ENCODE measurements around the gene RAD9A. TPM values are rescaled to one million over a fixed set of nuclear protein-coding genes. Genes with fewer than 3 reads are reported as not detected.

RAD9A gene
- total RNA-seq, 1 donor from 2014 or later = 11.1 TPM

DNA sequence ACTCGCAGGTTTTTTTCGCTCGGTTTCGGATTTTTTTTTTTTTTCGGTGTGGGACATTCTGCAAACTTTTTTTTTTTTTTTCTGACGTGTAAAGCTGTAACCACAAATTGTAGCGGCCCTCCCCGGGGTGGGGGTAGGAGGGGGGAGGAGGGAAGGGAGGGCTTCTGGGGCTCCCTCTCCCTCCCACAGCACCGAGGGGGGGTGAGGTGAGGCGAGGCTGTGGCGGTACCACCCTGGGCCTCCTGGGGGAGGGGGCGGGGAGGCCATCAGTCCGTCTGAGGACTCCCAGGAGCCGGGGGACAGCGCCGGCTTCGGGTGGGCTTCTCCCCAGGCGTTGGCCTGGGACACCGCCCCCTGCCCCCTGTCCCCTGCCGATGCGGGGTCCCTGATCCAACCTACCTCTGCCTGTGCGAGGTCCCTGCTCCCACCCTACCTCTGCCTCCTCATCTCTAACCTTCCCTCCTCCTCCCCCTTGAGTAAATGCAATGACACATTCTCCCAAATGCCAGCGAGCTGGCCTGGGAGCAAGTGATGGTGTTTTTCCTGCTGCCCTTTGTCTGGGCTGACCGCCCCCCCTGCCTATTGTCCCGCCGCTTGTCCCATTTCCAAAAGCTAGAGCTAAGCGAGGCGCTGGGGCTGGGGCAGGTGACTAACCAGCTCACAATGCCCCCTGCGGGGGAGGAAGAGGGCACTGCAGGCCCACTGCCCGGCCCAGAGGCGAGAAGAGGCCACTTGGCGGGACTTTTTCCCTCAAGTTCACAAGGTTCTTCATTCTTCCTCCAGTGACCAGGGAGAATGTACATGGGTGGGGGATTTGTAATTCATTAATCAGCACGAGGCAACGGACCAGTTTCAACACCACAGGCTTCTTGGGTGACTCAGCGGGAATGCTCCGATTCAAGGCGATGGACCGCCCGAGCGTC is 17.9 kb upstream of the RAD9A start:
- H3K4me3 Mint-ChIP-seq (ENCODE audit: unreplicated experiment) = peak overlapping the region; percentile 83
- no peak for DNase-seq (ENCODE audit: low spot score)
- H3K27ac Mint-ChIP-seq (ENCODE audit: unreplicated experiment) = peak overlapping the region; percentile 96
- TF ChIP-seq, protein P1, sequence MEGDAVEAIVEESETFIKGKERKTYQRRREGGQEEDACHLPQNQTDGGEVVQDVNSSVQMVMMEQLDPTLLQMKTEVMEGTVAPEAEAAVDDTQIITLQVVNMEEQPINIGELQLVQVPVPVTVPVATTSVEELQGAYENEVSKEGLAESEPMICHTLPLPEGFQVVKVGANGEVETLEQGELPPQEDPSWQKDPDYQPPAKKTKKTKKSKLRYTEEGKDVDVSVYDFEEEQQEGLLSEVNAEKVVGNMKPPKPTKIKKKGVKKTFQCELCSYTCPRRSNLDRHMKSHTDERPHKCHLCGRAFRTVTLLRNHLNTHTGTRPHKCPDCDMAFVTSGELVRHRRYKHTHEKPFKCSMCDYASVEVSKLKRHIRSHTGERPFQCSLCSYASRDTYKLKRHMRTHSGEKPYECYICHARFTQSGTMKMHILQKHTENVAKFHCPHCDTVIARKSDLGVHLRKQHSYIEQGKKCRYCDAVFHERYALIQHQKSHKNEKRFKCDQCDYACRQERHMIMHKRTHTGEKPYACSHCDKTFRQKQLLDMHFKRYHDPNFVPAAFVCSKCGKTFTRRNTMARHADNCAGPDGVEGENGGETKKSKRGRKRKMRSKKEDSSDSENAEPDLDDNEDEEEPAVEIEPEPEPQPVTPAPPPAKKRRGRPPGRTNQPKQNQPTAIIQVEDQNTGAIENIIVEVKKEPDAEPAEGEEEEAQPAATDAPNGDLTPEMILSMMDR (IDR thresholded peaks at IDR 0.05) = peak; percentile 75
- no peaks in the 10 kb centered on the region for H3K9me3 Mint-ChIP-seq (ENCODE audit: low read depth)
- peaks cover 51% of the 10 kb centered on the region for H3K4me1 Mint-ChIP-seq (ENCODE audit: low read depth)
- H3K36me3 Mint-ChIP-seq (ENCODE audit: low read depth) = no peaks in the 10 kb centered on the region
- H3K27me3 Mint-ChIP-seq (ENCODE audit: low read depth) = no peaks in the 10 kb centered on the region

DNA sequence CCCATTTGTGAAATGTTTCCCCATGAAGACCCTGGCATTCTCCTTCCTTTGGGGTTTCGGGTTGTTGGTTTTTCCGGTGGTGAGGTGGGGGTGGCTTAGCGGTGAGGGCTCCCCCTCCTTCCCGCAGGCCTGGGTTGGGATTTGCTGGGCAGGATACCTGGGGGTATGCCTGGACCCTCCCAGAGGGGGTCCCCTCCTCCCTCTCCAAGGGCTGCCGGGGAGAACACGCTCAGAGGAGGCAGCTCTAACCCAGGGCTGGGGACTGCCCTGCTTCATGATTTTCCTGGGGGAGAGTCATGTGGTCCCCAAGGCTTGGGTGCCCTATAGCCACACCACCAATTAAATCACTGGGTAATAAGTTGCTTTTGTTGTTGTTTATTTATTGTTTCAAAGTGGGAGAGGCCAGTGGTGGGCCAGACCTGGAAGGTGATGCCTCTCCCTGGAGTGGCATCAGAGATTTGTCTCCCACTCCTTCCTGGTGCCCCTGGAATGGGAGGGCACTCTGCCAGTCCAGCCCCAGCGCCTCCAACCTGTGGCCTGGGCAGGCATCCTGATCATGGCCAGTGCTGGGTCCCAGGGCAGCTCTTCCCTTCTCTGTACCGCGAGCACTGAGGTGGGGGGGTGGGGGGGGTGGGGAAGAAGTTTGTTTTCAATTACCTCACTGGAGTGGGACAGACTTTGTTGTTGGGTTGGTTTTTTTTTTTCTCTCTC is 17.1 kb upstream of the RAD9A start:
- Mint-ChIP-seq H3K4me1 (ENCODE audit: low read depth) (peaks cover 49% of the 10 kb centered on the region), H3K4me3 (ENCODE audit: unreplicated experiment) (peak overlapping the region; percentile 83), H3K27me3 (ENCODE audit: low read depth) (no peaks in the 10 kb centered on the region), H3K36me3 (ENCODE audit: low read depth) (no peaks in the 10 kb centered on the region), H3K27ac (ENCODE audit: unreplicated experiment) (peak overlapping the region; percentile 96), H3K9me3 (ENCODE audit: low read depth) (no peaks in the 10 kb centered on the region)
- TF ChIP-seq, protein P1 (IDR thresholded peaks at IDR 0.05) = no peak
- no peak for DNase-seq (ENCODE audit: low spot score)

DNA sequence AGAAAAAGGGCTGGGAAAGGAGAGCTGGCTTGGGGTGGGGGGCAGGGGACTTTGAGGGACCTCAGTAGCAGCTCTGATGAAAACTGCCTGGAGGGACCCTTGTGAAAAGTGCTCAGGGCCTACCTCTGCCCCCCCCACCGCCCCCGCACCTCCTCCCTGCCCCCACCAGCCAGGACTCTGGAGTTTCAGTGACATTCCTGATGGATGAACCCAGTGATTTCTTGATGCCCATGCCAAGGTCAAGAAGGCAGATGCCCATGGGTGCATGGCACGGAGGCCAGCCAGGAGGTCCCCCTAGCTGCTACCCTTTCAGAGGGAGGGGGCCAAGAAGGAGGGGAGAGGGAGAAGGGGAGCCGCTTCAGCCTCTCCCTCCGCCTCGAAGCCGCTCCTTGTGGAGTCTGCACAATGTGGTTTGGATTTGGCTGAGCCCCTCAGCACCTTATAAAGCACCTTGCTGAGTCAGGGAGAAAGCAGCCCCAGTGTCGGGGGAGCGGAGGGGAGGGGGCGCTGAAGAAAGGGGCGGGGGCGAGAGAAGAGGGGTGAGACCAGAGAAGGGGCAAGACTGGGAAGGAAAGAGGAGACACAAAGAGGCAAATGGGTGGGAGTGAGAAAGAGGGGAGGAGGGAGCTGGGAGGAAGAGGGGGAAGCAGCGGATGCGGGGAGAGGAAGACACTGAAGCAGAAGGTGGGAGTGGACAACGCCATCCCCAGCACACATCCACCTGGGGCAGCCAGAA is 16.3 kb upstream of the RAD9A start:
- Mint-ChIP-seq H3K4me1 (ENCODE audit: low read depth) (peaks cover 43% of the 10 kb centered on the region), H3K36me3 (ENCODE audit: low read depth) (no peaks in the 10 kb centered on the region), H3K27me3 (ENCODE audit: low read depth) (no peaks in the 10 kb centered on the region), H3K9me3 (ENCODE audit: low read depth) (no peaks in the 10 kb centered on the region), H3K27ac (ENCODE audit: unreplicated experiment) (no peak overlapping the region), H3K4me3 (ENCODE audit: unreplicated experiment) (no peak overlapping the region)
- TF ChIP-seq, protein P1 (IDR thresholded peaks at IDR 0.05) = no peak
- DNase-seq (ENCODE audit: low spot score) = no peak

DNA sequence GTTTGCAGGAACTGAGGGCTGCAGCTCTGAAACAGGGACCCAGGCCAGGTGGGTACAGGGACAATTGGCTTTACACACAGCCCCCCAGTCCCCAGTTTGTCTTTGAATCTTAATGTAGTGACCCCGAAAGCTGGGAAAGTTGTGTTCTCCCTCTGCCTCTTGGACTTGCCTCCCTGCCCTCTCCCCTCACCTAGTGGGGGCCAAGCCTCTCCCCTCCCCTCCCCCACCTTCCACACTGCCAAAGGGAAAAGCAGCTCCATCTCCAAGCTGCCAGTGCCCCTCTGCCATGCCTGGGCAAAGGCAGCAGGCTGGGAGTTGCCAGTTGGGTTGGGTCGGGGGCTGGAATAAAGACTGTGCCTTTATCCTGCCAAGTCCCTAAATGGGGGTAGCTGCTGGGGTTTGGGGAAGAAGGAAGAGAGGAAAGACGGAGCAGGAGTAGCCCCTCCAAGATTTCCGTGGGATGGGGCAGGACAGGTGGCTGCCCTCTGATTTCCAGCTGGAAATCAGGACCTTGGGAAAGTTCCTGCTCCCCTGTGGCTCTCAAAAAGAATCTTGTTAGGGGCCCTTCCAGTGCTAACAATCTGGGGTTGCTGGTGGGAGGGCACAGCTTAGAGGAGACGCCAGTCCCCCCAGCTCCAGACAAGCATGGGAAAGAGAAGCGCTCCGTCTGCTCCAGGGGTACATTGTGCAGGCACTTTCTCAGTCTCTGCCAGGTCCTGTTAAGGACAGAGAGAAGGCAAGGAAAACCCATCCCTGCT is 15.5 kb upstream of the RAD9A start:
- Mint-ChIP-seq H3K27ac (ENCODE audit: unreplicated experiment) (no peak overlapping the region), H3K4me3 (ENCODE audit: unreplicated experiment) (no peak overlapping the region), H3K36me3 (ENCODE audit: low read depth) (no peaks in the 10 kb centered on the region), H3K9me3 (ENCODE audit: low read depth) (no peaks in the 10 kb centered on the region), H3K27me3 (ENCODE audit: low read depth) (no peaks in the 10 kb centered on the region), H3K4me1 (ENCODE audit: low read depth) (peaks cover 35% of the 10 kb centered on the region)
- TF ChIP-seq, protein P1 (IDR thresholded peaks at IDR 0.05) = no peak
- DNase-seq (ENCODE audit: low spot score) = no peak
